ENCODE measurements around the gene SPOCK1. TPM values are rescaled to one million over a fixed set of nuclear protein-coding genes. Genes with fewer than 3 reads are reported as not detected.
"Not testable (repeated sequence)": the region's sequence is repeated elsewhere in the genome, so short reads cannot be mapped to it uniquely, and the experiment has no call there.

The SPOCK1 gene
- total RNA-seq, 1 experiment from 2014 or later = 23.9 TPM

- peak overlapping the region; percentile 81 for H3K27ac ChIP-seq
- H3K9me2 ChIP-seq (ENCODE audit: insufficient read depth) = no peaks in the 10 kb centered on the region
- POLR2A ChIA-PET (ENCODE audit: unreplicated experiment) = interaction anchor here (0.6 kb wide), 1 partner anchor 899 kb away, joined by 3 read pairs; no protein-coding TSS in a partner anchor
Observed at GRCh38 chr5:137233726-137234125, 265.4 kb downstream of the SPOCK1 start.

GRCh38 chr5:137233304-137233703, 265.8 kb downstream of the SPOCK1 start:
- 0 out of 2 replicates have a peak overlapping the region, but pooled peaks have one; percentile 81 for H3K27ac ChIP-seq
- intact Hi-C loops (cut with micrococcal nuclease; ENCODE audit: unreplicated experiment); DNase-seq; H3K9me3 ChIP-seq (ENCODE audit: insufficient read depth, low read depth); H4K20me1 ChIP-seq (ENCODE audit: insufficient read depth); H3K4me2 ChIP-seq; H3K27me3 ChIP-seq (ENCODE audit: insufficient read depth, low read depth); H3K4me3 ChIP-seq; BruUV-seq (replicated peaks); CTCF ChIA-PET; H2AFZ ChIP-seq; H3K79me2 ChIP-seq (ENCODE audit: low read depth); H3K9me2 ChIP-seq (ENCODE audit: insufficient read depth); H3K36me3 ChIP-seq (ENCODE audit: low read depth): not testable (repeated sequence)
- H3F3A ChIP-seq (ENCODE audit: insufficient read depth, low read depth) = peaks cover 17% of the 10 kb centered on the region
- POLR2A ChIA-PET (ENCODE audit: unreplicated experiment) = interaction anchor here (0.6 kb wide), 1 partner anchor 899 kb away, joined by 3 read pairs; no protein-coding TSS in a partner anchor
- peaks cover 57% of the 10 kb centered on the region for H3K4me1 ChIP-seq (replicated peaks; ENCODE audit: insufficient read depth)

More at GRCh38 chr5:137233726-137234125, 265.4 kb downstream of the SPOCK1 start:
- Histone ChIP-seq H3K9me3 (ENCODE audit: insufficient read depth, low read depth) (no peaks in the 10 kb centered on the region), H3K4me3 (no peak overlapping the region), H4K20me1 (ENCODE audit: insufficient read depth) (no peaks in the 10 kb centered on the region), H2AFZ (no peak overlapping the region), H3F3A (ENCODE audit: insufficient read depth, low read depth) (peaks cover 17% of the 10 kb centered on the region), H3K4me1 (replicated peaks; ENCODE audit: insufficient read depth) (peaks cover 57% of the 10 kb centered on the region), H3K79me2 (ENCODE audit: low read depth) (no peaks in the 10 kb centered on the region), H3K4me2 (peak overlapping the region; percentile 70), H3K36me3 (ENCODE audit: low read depth) (no peaks in the 10 kb centered on the region), H3K27me3 (ENCODE audit: insufficient read depth, low read depth) (no peaks in the 10 kb centered on the region)
- intact Hi-C loops (cut with micrococcal nuclease; ENCODE audit: unreplicated experiment) = loop anchor here (2.0 kb wide), 1 partner anchor 77 kb away; no protein-coding TSS in a partner anchor
- no TSS peak for BruUV-seq (replicated peaks)
- CTCF ChIA-PET = no interaction called here
- no peak for DNase-seq
- TF ChIP-seq CTCF (conservative IDR thresholded peaks at IDR 0.05) (no peak), EZH2 (IDR thresholded peaks at IDR 0.05; ENCODE audit: low read depth) (no peak)

DNA sequence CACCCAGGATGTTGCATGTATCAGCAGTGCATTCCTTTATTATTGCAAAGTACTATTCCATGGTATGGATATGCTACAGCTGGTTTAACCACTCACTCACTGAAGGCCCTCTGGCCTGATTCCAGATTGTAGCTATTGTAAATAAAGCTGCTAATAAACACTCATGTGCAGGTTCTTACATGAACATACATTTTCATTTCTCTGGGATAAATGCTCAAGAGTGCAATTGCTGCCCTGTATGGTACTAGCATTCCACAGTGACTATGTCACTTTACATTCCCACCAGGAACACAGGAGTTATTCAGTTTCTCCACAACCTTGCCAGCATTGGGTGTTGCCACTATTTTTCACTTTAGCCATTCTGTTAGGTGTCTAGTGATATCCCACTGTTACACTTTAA, 267.6 kb downstream of the SPOCK1 start:
- BruUV-seq (replicated peaks) = no TSS peak
- Histone ChIP-seq H3K27ac (no peak overlapping the region), H4K20me1 (ENCODE audit: insufficient read depth) (no peaks in the 10 kb centered on the region), H3K79me2 (ENCODE audit: low read depth) (no peaks in the 10 kb centered on the region), H3K4me1 (replicated peaks; ENCODE audit: insufficient read depth) (peaks cover 43% of the 10 kb centered on the region), H3K9me3 (ENCODE audit: insufficient read depth, low read depth) (no peaks in the 10 kb centered on the region), H2AFZ (no peak overlapping the region), H3F3A (ENCODE audit: insufficient read depth, low read depth) (peaks cover 17% of the 10 kb centered on the region), H3K36me3 (ENCODE audit: low read depth) (no peaks in the 10 kb centered on the region), H3K9me2 (ENCODE audit: insufficient read depth) (no peaks in the 10 kb centered on the region), H3K27me3 (ENCODE audit: insufficient read depth, low read depth) (no peaks in the 10 kb centered on the region), H3K4me3 (no peak overlapping the region), H3K4me2 (no peak overlapping the region)
- TF ChIP-seq CTCF (conservative IDR thresholded peaks at IDR 0.05) (no peak), EZH2 (IDR thresholded peaks at IDR 0.05; ENCODE audit: low read depth) (no peak)
- CTCF ChIA-PET = no interaction called here
- intact Hi-C loops (cut with micrococcal nuclease; ENCODE audit: unreplicated experiment) = no loop called here
- POLR2A ChIA-PET (ENCODE audit: unreplicated experiment) = no interaction called here
- peak in 1 of 2 experiments; percentile 51 for DNase-seq

DNA sequence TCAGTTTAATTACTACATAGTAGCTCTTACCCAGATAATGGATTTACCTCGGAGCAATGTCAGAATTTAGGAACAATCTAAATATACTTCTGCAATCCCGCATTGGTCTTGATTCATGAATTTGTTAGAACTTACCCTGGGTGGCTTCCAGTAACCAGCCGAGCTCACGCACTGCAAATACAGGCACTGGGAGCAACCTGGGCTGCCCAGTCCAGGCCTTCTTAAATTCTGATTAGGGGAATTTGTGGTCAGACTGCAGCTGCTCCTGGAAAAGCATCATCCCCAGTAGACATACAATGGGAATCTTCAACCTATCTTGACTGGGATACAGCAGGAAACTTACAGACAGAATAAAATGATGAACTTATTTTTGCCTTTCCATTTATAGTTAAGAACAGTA, 270.3 kb downstream of the SPOCK1 start:
- BruUV-seq (replicated peaks) = no TSS peak
- Histone ChIP-seq H3K4me2 (no peak overlapping the region), H3K36me3 (ENCODE audit: low read depth) (no peaks in the 10 kb centered on the region), H3K27me3 (ENCODE audit: insufficient read depth, low read depth) (no peaks in the 10 kb centered on the region), H2AFZ (no peak overlapping the region), H3K9me2 (ENCODE audit: insufficient read depth) (no peaks in the 10 kb centered on the region), H3K79me2 (ENCODE audit: low read depth) (no peaks in the 10 kb centered on the region), H3F3A (ENCODE audit: insufficient read depth, low read depth) (peaks cover under 1% of the 10 kb centered on the region; the same call in 1 of the 2 replicates), H3K27ac (no peak overlapping the region), H3K4me3 (no peak overlapping the region), H3K4me1 (replicated peaks; ENCODE audit: insufficient read depth) (peaks cover 18% of the 10 kb centered on the region), H3K9me3 (ENCODE audit: insufficient read depth, low read depth) (no peaks in the 10 kb centered on the region), H4K20me1 (ENCODE audit: insufficient read depth) (no peaks in the 10 kb centered on the region)
- POLR2A ChIA-PET (ENCODE audit: unreplicated experiment) = no interaction called here
- no peak for DNase-seq
- intact Hi-C loops (cut with micrococcal nuclease; ENCODE audit: unreplicated experiment) = no loop called here
- TF ChIP-seq CTCF (conservative IDR thresholded peaks at IDR 0.05) (no peak), EZH2 (IDR thresholded peaks at IDR 0.05; ENCODE audit: low read depth) (no peak)
- CTCF ChIA-PET = no interaction called here

Data from PC-9 (cell line).